Left hindlimb (tissue), 1 donor: ENCODE data around the gene AGAP5.

Experiments
- DNase-seq: peaks from one replicate; pipeline ENCODE4 v3.0.0-alpha.2; 2018

Gene AGAP5

DNA sequence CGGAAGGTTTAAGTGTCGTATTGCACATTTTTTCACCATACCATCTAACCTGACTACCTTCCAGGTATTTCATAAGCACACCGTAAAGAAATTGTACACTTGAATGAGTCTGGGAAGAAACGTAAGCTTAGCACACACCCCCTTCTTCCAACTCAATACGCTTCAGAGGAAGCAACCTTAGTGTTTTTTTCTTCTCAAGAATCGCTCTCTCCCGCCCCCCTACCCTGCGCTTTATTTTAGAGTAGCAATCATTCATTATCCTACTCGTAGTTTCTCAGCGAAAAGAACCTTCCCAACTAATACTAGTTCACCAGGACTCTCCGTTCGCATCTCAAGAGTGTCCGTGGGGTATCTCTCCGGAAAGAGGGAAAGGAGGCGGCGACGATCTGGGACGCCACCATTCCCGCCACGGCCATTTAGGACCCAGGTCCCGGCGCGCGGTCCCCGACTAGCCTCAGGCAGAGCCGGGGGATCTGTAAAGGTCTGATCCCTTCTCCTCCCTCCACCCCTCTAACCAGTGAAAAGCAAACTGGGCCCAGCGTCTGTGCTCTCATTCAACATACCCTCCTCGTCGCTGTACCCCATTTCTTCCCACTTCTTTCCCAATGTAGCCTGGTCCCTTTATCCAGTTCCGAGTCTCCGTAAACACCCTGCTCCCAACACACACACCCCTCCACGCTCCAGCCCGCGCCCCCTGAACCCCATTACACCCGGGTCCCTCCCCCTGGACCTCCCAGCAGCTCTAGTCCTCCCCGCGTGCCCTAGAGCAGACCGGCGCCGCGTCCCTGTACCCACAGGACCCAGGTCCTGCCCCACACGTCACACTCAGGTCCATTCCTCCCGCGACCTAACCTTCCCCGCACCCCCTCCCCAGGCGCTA, 72.7 kb downstream of the AGAP5 start:
- DNase-seq, result no peak
